H9 (cell line): Measurements from ENCODE around the gene E2F4. TPM values are rescaled to one million over a fixed set of nuclear protein-coding genes. Genes with fewer than 3 reads are reported as not detected.

Experiments
- DNase-seq: peaks from one replicate; pipeline ENCODE4 v3.0.0-alpha.2; 2017
- H2AFZ ChIP-seq: one replicate; pipeline ENCODE4 v1.6.1; 2013; ENCODE audit warnings: mild to moderate bottlenecking, low read length, control low read depth, moderate library complexity
- H2AK5ac ChIP-seq: 2 replicates; pipeline ENCODE4 v1.6.1; 2013; ENCODE audit warnings: low read length, control low read depth, mixed read lengths; ENCODE audit not compliant: insufficient read length
- H2BK120ac ChIP-seq: one replicate; pipeline ENCODE4 v1.6.1; 2013; ENCODE audit warnings: low read depth, mild to moderate bottlenecking, low read length, control low read depth, inconsistent platforms; ENCODE audit not compliant: poor library complexity, severe bottlenecking
- H2BK12ac ChIP-seq: 2 replicates; pipeline ENCODE4 v1.6.1; 2013; ENCODE audit warnings: low read length, control low read depth, mixed read lengths, low read depth; ENCODE audit not compliant: insufficient read length
- H2BK15ac ChIP-seq: 2 replicates; pipeline ENCODE4 v1.6.1; 2013; ENCODE audit warnings: low read depth, low read length, control low read depth
- H2BK20ac ChIP-seq: one replicate; pipeline ENCODE4 v1.6.1; 2013; ENCODE audit warnings: low read depth, mild to moderate bottlenecking, low read length, control low read depth, inconsistent platforms; ENCODE audit not compliant: poor library complexity, severe bottlenecking
- H2BK5ac ChIP-seq: 2 replicates; pipeline ENCODE4 v1.6.1; 2013; ENCODE audit warnings: low read length, control low read depth, mixed read lengths; ENCODE audit not compliant: insufficient read length
- H3K14ac ChIP-seq: 2 replicates; pipeline ENCODE4 v1.6.1; 2013; ENCODE audit warnings: low read length, control low read depth; ENCODE audit not compliant: insufficient read depth
- H3K18ac ChIP-seq: 2 replicates; pipeline ENCODE4 v1.6.1; 2013; ENCODE audit warnings: low read depth, mild to moderate bottlenecking, mixed read lengths, low read length, control low read depth; ENCODE audit not compliant: insufficient read length
- H3K23ac ChIP-seq: 2 replicates; pipeline ENCODE4 v1.6.1; 2013; ENCODE audit warnings: low read length, control low read depth, mixed read lengths, low read depth; ENCODE audit not compliant: insufficient read length
- H3K23me2 ChIP-seq: 2 replicates; pipeline ENCODE4 v1.6.1; 2013; ENCODE audit warnings: low read depth, mild to moderate bottlenecking, mixed read lengths, low read length, control low read depth; ENCODE audit not compliant: insufficient read length, poor library complexity, severe bottlenecking
- H3K27ac ChIP-seq: 2 replicates; pipeline ENCODE4 v1.5.1; 2013; ENCODE audit warnings: low read length, control low read depth, mixed read lengths, low read depth; ENCODE audit not compliant: insufficient read length
- H3K27me3 ChIP-seq: 2 replicates; pipeline ENCODE4 v1.6.1; 2013; ENCODE audit warnings: low read length, control low read depth, inconsistent platforms; ENCODE audit not compliant: insufficient read depth
- H3K4ac ChIP-seq: 2 replicates; pipeline ENCODE4 v1.6.1; 2013; ENCODE audit warnings: low read depth, mild to moderate bottlenecking, control low read depth, inconsistent platforms, low read length, moderate library complexity
- H3K4me1 ChIP-seq: 2 replicates; pipeline ENCODE4 v1.6.1; 2013; ENCODE audit warnings: low read length, control low read depth, inconsistent platforms; ENCODE audit not compliant: insufficient read depth
- H3K4me2 ChIP-seq: 2 replicates; pipeline ENCODE4 v1.6.1; 2013; ENCODE audit warnings: low read length, control low read depth, mixed read lengths; ENCODE audit not compliant: insufficient read length, insufficient read depth
- H3K56ac ChIP-seq: 2 replicates; pipeline ENCODE4 v1.6.1; 2013; ENCODE audit warnings: low read depth, mild to moderate bottlenecking, mixed read lengths, low read length, control low read depth; ENCODE audit not compliant: insufficient read length
- H3K79me1 ChIP-seq: 2 replicates; pipeline ENCODE4 v1.6.1; 2013; ENCODE audit warnings: low read depth, mild to moderate bottlenecking, moderate library complexity, low read length, control low read depth, inconsistent platforms; ENCODE audit not compliant: insufficient read depth, poor library complexity, severe bottlenecking
- H3K79me2 ChIP-seq: 2 replicates; pipeline ENCODE4 v1.6.1; 2013; ENCODE audit warnings: low read length, control low read depth, inconsistent platforms; ENCODE audit not compliant: insufficient read depth
- H3K9ac ChIP-seq: 2 replicates; pipeline ENCODE4 v1.6.1; 2013; ENCODE audit warnings: low read length, control low read depth, mixed read lengths; ENCODE audit not compliant: insufficient read length; ENCODE audit errors: extremely low read depth
- H3K9me3 ChIP-seq: one replicate; pipeline ENCODE4 v1.6.1; 2013; ENCODE audit warnings: low read depth, low read length, inconsistent platforms; ENCODE audit not compliant: control insufficient read depth
- H3T11ph ChIP-seq: one replicate; pipeline ENCODE4 v1.6.1; 2013; ENCODE audit warnings: mild to moderate bottlenecking, low read length, control low read depth, inconsistent platforms
- H4K20me1 ChIP-seq: one replicate; pipeline ENCODE4 v1.6.1; 2013; ENCODE audit not compliant: control insufficient read depth, insufficient read length, insufficient read depth
- H4K5ac ChIP-seq: 2 replicates; pipeline ENCODE4 v1.6.1; 2013; ENCODE audit warnings: low read depth, mild to moderate bottlenecking, mixed read lengths, low read length, control low read depth; ENCODE audit not compliant: insufficient read length
- H4K8ac ChIP-seq: replicated peaks from 2 replicates; pipeline ENCODE4 v1.6.1; 2013; ENCODE audit warnings: low read length, control low read depth, mixed read lengths, low read depth; ENCODE audit not compliant: insufficient read length
- H4K91ac ChIP-seq: 2 replicates; pipeline ENCODE4 v1.6.1; 2013; ENCODE audit warnings: low read depth, mild to moderate bottlenecking, moderate library complexity, mixed read lengths, low read length, control low read depth; ENCODE audit not compliant: insufficient read length
- H3K27ac Mint-ChIP-seq, 3 experiments: 2 replicates in 2 of 3; 3 replicates in 1 of 3; pipeline ENCODE4 v1.8.0; 2020 to 2021; ENCODE audit warnings: mixed read lengths in 3 of 3, mild to moderate bottlenecking in 1 of 3, moderate library complexity in 1 of 3
- H3K27me3 Mint-ChIP-seq: 2 replicates; pipeline ENCODE4 v1.8.0; 2021; ENCODE audit warnings: low read depth, mild to moderate bottlenecking, moderate library complexity, mixed read lengths
- H3K36me3 Mint-ChIP-seq, 3 experiments: 2 replicates in 2 of 3; 3 replicates in 1 of 3; pipeline ENCODE4 v1.8.0; 2020 to 2021; ENCODE audit warnings: low read depth in 3 of 3, mixed read lengths in 3 of 3; ENCODE audit not compliant: insufficient read depth in 1 of 3
- H3K4me1 Mint-ChIP-seq, 2 experiments: 2 replicates each; pipeline ENCODE4 v1.8.0; 2020; ENCODE audit warnings: mixed read lengths in 2 of 2
- H3K4me3 Mint-ChIP-seq, 2 experiments: 2 replicates in 1 of 2; 3 replicates in 1 of 2; pipeline ENCODE4 v1.8.0; 2020 to 2021; ENCODE audit warnings: mild to moderate bottlenecking in 2 of 2, mixed read lengths in 2 of 2, moderate library complexity in 1 of 2
- H3K9me3 Mint-ChIP-seq, 2 experiments: 2 replicates in 1 of 2; 3 replicates in 1 of 2; pipeline ENCODE4 v1.8.0; 2020; ENCODE audit warnings: mild to moderate bottlenecking in 2 of 2, mixed read lengths in 2 of 2, moderate library complexity in 1 of 2
- WGBS: extraction: QIAGEN DNeasy Blood & Tissue Kit; methylation state at CpG from one replicate; pipeline ENCODE4 v1.1.7; 2013; ENCODE audit warnings: missing lambda C conversion rate, low lambda C conversion rate, mixed read lengths; ENCODE audit not compliant: insufficient read length; ENCODE audit errors: extremely low coverage; 5-methylcytosine and 5-hydroxymethylcytosine counted together
- total RNA-seq: library from RNA; stranded (reverse); gene quantifications from 2 replicates; pipeline ENCODE4 v1.2.1, GENCODE V29; 2021
- TF ChIP-seq, protein P1 (sequence below): fragments of 200-600 bp; sonication (generic); conservative IDR thresholded peaks from 3 replicates; pipeline ENCODE4 v1.8.0; 2021; ENCODE audit warnings: antibody characterized with exemption, mild to moderate bottlenecking

E2F4 gene
- total RNA-seq, 1 experiment from 2014 or later = 116 TPM

DNA sequence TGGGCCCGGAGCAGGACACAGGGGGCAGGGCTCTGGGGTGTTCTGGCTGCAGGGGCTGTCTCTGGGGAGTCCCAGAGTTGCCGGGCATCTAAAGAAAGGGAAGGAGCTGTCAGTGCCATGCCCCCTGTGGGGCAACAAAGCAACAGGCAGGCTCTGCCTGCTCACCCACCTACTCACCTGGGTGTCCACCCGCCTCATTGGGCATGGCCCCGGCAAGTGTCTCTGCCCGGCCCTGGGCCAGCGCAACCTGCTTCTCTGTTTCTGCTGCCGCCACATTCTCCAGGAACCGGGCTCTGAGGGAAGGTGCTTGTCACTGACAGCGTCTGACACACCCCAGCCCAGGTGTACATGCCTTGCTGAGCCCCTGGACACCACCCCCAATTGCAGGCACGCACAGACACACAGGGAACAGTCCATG is 42.2 kb downstream of the E2F4 start:
- no peaks in the 10 kb centered on the region for H3K27me3 ChIP-seq
- H3K9me3 ChIP-seq = no peaks in the 10 kb centered on the region
- no peak overlapping the region for H4K91ac ChIP-seq
- no peaks in the 10 kb centered on the region for H4K20me1 ChIP-seq
- no peak overlapping the region for H3K56ac ChIP-seq
- H2BK12ac ChIP-seq = no peak overlapping the region
- H2BK5ac ChIP-seq = no peak overlapping the region
- H3K14ac ChIP-seq = no peak overlapping the region
- H3K4me3 Mint-ChIP-seq = no peak overlapping the region
- no peak overlapping the region for H2BK15ac ChIP-seq
- no peak overlapping the region for H3K27ac Mint-ChIP-seq
- no peak overlapping the region for H3K9ac ChIP-seq
- H3K4me1 Mint-ChIP-seq = peaks cover 0 to 10% of the 10 kb centered on the region in 2 experiments; a peak in 2 of 4 replicates
- H3K4me2 ChIP-seq = no peak overlapping the region
- no peak overlapping the region for H4K8ac ChIP-seq
- H3K18ac ChIP-seq = no peak overlapping the region
- H2BK20ac ChIP-seq = no peak overlapping the region
- no peaks in the 10 kb centered on the region for H3K79me1 ChIP-seq
- H3K23ac ChIP-seq = no peak overlapping the region
- H3K4ac ChIP-seq = no peak overlapping the region
- no peak overlapping the region for H2AK5ac ChIP-seq
- TF ChIP-seq, protein P1, sequence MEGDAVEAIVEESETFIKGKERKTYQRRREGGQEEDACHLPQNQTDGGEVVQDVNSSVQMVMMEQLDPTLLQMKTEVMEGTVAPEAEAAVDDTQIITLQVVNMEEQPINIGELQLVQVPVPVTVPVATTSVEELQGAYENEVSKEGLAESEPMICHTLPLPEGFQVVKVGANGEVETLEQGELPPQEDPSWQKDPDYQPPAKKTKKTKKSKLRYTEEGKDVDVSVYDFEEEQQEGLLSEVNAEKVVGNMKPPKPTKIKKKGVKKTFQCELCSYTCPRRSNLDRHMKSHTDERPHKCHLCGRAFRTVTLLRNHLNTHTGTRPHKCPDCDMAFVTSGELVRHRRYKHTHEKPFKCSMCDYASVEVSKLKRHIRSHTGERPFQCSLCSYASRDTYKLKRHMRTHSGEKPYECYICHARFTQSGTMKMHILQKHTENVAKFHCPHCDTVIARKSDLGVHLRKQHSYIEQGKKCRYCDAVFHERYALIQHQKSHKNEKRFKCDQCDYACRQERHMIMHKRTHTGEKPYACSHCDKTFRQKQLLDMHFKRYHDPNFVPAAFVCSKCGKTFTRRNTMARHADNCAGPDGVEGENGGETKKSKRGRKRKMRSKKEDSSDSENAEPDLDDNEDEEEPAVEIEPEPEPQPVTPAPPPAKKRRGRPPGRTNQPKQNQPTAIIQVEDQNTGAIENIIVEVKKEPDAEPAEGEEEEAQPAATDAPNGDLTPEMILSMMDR = no peak
- DNase-seq = peak; percentile 18
- no peak overlapping the region for H2AFZ ChIP-seq
- no peaks in the 10 kb centered on the region for H3K27me3 Mint-ChIP-seq
- H2BK120ac ChIP-seq = no peak overlapping the region
- H3K79me2 ChIP-seq = no peaks in the 10 kb centered on the region
- no peak overlapping the region for H3K27ac ChIP-seq
- no peak overlapping the region for H4K5ac ChIP-seq
- no peak overlapping the region for H3T11ph ChIP-seq
- no peaks in the 10 kb centered on the region for H3K9me3 Mint-ChIP-seq
- no CpG with 5 or more reads among the region's 10 CpGs for WGBS
- H3K36me3 Mint-ChIP-seq = peaks cover 34 to 83% (median 66%) of the 10 kb centered on the region in 3 experiments
- H3K4me1 ChIP-seq = no peaks in the 10 kb centered on the region
- no peaks in the 10 kb centered on the region for H3K23me2 ChIP-seq
